GM21381 (cell line): ENCODE measurements around the gene CDC42SE2.
A peak's percentile ranks its signal among the peaks of the same experiment; 100 is the strongest.
"Not testable (repeated sequence)": the region's sequence is repeated elsewhere in the genome, so short reads cannot be mapped to it uniquely, and the experiment has no call there.

Experiments used
- ATAC-seq: cut with Tn5 transposase; IDR thresholded peaks from one replicate; pipeline ENCODE4 v1.9.1; 2021; ENCODE audit warnings: mild to moderate bottlenecking, moderate library complexity; ENCODE audit not compliant: unreplicated experiment

The CDC42SE2 gene

GRCh38 chr5:131316822-131317221 is 53.0 kb downstream of the CDC42SE2 start:
- no peak for ATAC-seq

GRCh38 chr5:131318455-131318854 is 54.6 kb downstream of the CDC42SE2 start:
- ATAC-seq: no peak

GRCh38 chr5:131321066-131321465 is 57.2 kb downstream of the CDC42SE2 start:
- no peak for ATAC-seq

- ATAC-seq: no peak
Observed at GRCh38 chr5:131322926-131323325, 59.1 kb downstream of the CDC42SE2 start.

GRCh38 chr5:131323378-131323777 is 59.5 kb downstream of the CDC42SE2 start:
- ATAC-seq: no peak

GRCh38 chr5:131324303-131324702 is 60.5 kb downstream of the CDC42SE2 start:
- ATAC-seq: no peak

- ATAC-seq: no peak
Observed at GRCh38 chr5:131328536-131329285, 64.9 kb downstream of the CDC42SE2 start.

GRCh38 chr5:131329286-131329560 is 65.4 kb downstream of the CDC42SE2 start:
- no peak for ATAC-seq

GRCh38 chr5:131330031-131330430 is 66.2 kb downstream of the CDC42SE2 start:
- ATAC-seq: no peak

GRCh38 chr5:131335756-131336155 is 71.9 kb downstream of the CDC42SE2 start:
- not testable (repeated sequence) for ATAC-seq

GRCh38 chr5:131336801-131337200 is 72.9 kb downstream of the CDC42SE2 start:
- ATAC-seq: not testable (repeated sequence)

- not testable (repeated sequence) for ATAC-seq
Observed at GRCh38 chr5:131337240-131338050, 73.6 kb downstream of the CDC42SE2 start.

GRCh38 chr5:131338051-131338453 is 74.2 kb downstream of the CDC42SE2 start:
- ATAC-seq: no peak

GRCh38 chr5:131344288-131344687 is 80.4 kb downstream of the CDC42SE2 start:
- not testable (repeated sequence) for ATAC-seq

- not testable (repeated sequence) for ATAC-seq
Observed at GRCh38 chr5:131346204-131346603, 82.4 kb downstream of the CDC42SE2 start.

- no peak for ATAC-seq
Observed at GRCh38 chr5:131353991-131354390, 90.1 kb downstream of the CDC42SE2 start.

- peak; percentile 42 for ATAC-seq
Observed at GRCh38 chr5:131355971-131356528, 92.2 kb downstream of the CDC42SE2 start.

GRCh38 chr5:131356619-131357018 is 92.8 kb downstream of the CDC42SE2 start:
- no peak for ATAC-seq

GRCh38 chr5:131357739-131358561 is 94.1 kb downstream of the CDC42SE2 start:
- no peak for ATAC-seq

GRCh38 chr5:131361677-131362315 is 97.9 kb downstream of the CDC42SE2 start:
- no peak for ATAC-seq
